PC-3 (cell line): ENCODE data around the gene PPP1R16B. TPM values are rescaled to one million over a fixed set of nuclear protein-coding genes. Genes with fewer than 3 reads are reported as not detected.
"Not testable (repeated sequence)": the region's sequence is repeated elsewhere in the genome, so short reads cannot be mapped to it uniquely, and the experiment has no call there.

Source experiments
- ATAC-seq: fragments of 200-7000 bp; cut with Tn5 transposase; 2 replicates; pipeline ENCODE4 v1.9.1; 2020; ENCODE audit warnings: mild to moderate bottlenecking, moderate library complexity
- BruUV-seq: library from RNA; stranded (reverse); fragments of 400-500 nt; replicated peaks from 2 replicates; lab custom pipeline; 2021; lab: Mats Ljungman, UMichigan
- CTCF ChIA-PET: fragments of 300-600 bp; sonication (Branson Sonifier 250); formaldehyde crosslinking; loops from one replicate; lab custom pipeline; 2022; ENCODE audit warnings: antibody characterized with exemption; lab: Charles Lee
- POLR2A ChIA-PET: fragments of 300-600 bp; sonication (Branson Sonifier 250); formaldehyde crosslinking; loops from one replicate; lab custom pipeline; 2022; ENCODE audit warnings: antibody characterized with exemption; ENCODE audit not compliant: unreplicated experiment; lab: Charles Lee
- DNase-seq: peaks from one replicate; pipeline ENCODE4 v3.0.0-alpha.2; 2015
- H2AFZ ChIP-seq: fragments of 300-600 bp; sonication (generic); 2 replicates; pipeline ENCODE4 v1.6.0; 2016; ENCODE audit warnings: antibody characterized with exemption, low read length
- H3F3A ChIP-seq: fragments of 300-600 bp; sonication (generic); one replicate; pipeline ENCODE4 v1.6.0; 2017; ENCODE audit warnings: antibody characterized with exemption, low read length, control low read depth, mild to moderate bottlenecking; ENCODE audit not compliant: unreplicated experiment
- H3K27ac ChIP-seq: fragments of 300-600 bp; sonication (generic); 2 replicates; pipeline ENCODE4 v1.5.1; 2016; ENCODE audit warnings: mild to moderate bottlenecking, low read length
- H3K27me3 ChIP-seq: fragments of 300-600 bp; sonication (generic); 2 replicates; pipeline ENCODE4 v1.6.1; 2016; ENCODE audit warnings: low read length, mixed read lengths
- H3K36me3 ChIP-seq: fragments of 300-600 bp; sonication (generic); 2 replicates; pipeline ENCODE4 v1.6.1; 2016; ENCODE audit warnings: low read depth, mixed run types, low read length, mixed read lengths
- H3K4me1 ChIP-seq: fragments of 300-600 bp; sonication (generic); 2 replicates; pipeline ENCODE4 v1.5.1; 2016; ENCODE audit warnings: low read length; ENCODE audit not compliant: insufficient read depth
- H3K4me2 ChIP-seq: fragments of 300-600 bp; sonication (generic); 2 replicates; pipeline ENCODE4 v1.6.0; 2016; ENCODE audit warnings: low read length
- H3K4me3 ChIP-seq: fragments of 300-600 bp; sonication (generic); 2 replicates; pipeline ENCODE4 v1.5.1; 2016; ENCODE audit warnings: mild to moderate bottlenecking, low read length, mixed read lengths
- H3K79me2 ChIP-seq: fragments of 300-600 bp; sonication (generic); 2 replicates; pipeline ENCODE4 v1.6.1; 2017; ENCODE audit warnings: low read length, mixed read lengths
- H3K9ac ChIP-seq: fragments of 300-600 bp; sonication (generic); 2 replicates; pipeline ENCODE4 v1.6.0; 2016; ENCODE audit warnings: mild to moderate bottlenecking, low read length
- H3K9me2 ChIP-seq: fragments of 300-600 bp; sonication (generic); replicated peaks from 2 replicates; pipeline ENCODE4 v1.6.1; 2016; ENCODE audit warnings: mixed run types, low read length, mixed read lengths
- H3K9me3 ChIP-seq: fragments of 300-600 bp; sonication (generic); 2 replicates; pipeline ENCODE4 v1.6.1; 2016; ENCODE audit warnings: low read length, mixed read lengths
- H4K20me1 ChIP-seq: fragments of 300-600 bp; sonication (generic); 2 replicates; pipeline ENCODE4 v1.6.1; 2016; ENCODE audit warnings: low read length, mixed read lengths
- EZH2 ChIP-seq: fragments of 300-600 bp; sonication (generic); IDR thresholded peaks from one replicate; pipeline ENCODE4 v1.6.1; 2017; ENCODE audit warnings: antibody characterized with exemption, mild to moderate bottlenecking, low read length; ENCODE audit not compliant: unreplicated experiment
- EZH2phosphoT487 ChIP-seq: fragments of 300-600 bp; sonication (generic); IDR thresholded peaks from 2 replicates; pipeline ENCODE4 v1.6.1; 2018; ENCODE audit warnings: mild to moderate bottlenecking, antibody characterized with exemption, low read length, borderline replicate concordance
- intact Hi-C: fragments of 100-400 bp; cut with micrococcal nuclease; formaldehyde crosslinking; loops from 2 replicates; pipeline ENCODE4 v1.9.0; 2023
- total RNA-seq: library from RNA; depleted of rRNA; stranded (reverse); fragments of >200 nt; gene quantifications from 2 replicates; pipeline ENCODE4 v1.2.3, GENCODE V29; 2014
- TF ChIP-seq, protein P1 (sequence below): fragments of 300-600 bp; sonication (generic); conservative IDR thresholded peaks from 2 replicates; pipeline ENCODE4 v1.5.1; 2017; ENCODE audit warnings: antibody characterized with exemption, low read depth, mild to moderate bottlenecking, low read length

Gene PPP1R16B
- total RNA-seq, 1 experiment from 2014 or later: 0.04 TPM

GRCh38 chr20:38856570-38856969, 51.1 kb downstream of the PPP1R16B start:
- Histone ChIP-seq H2AFZ (no peak overlapping the region), H3K9me2 (no peaks in the 10 kb centered on the region), H3K9ac (no peak overlapping the region), H3K79me2 (no peaks in the 10 kb centered on the region), H3K36me3 (no peaks in the 10 kb centered on the region), H3K27ac (no peak overlapping the region), H3K9me3 (no peaks in the 10 kb centered on the region), H4K20me1 (no peaks in the 10 kb centered on the region), H3K4me1 (no peaks in the 10 kb centered on the region), H3K4me2 (no peak overlapping the region), H3K27me3 (peaks cover 26% of the 10 kb centered on the region; the same call in 1 of the 2 replicates), H3F3A (no peaks in the 10 kb centered on the region), H3K4me3 (no peak overlapping the region)
- ATAC-seq (no peak), DNase-seq (no peak)
- BruUV-seq: no TSS peak
- intact Hi-C loops: no loop called here
- CTCF ChIA-PET: no interaction called here
- TF ChIP-seq, protein P1, sequence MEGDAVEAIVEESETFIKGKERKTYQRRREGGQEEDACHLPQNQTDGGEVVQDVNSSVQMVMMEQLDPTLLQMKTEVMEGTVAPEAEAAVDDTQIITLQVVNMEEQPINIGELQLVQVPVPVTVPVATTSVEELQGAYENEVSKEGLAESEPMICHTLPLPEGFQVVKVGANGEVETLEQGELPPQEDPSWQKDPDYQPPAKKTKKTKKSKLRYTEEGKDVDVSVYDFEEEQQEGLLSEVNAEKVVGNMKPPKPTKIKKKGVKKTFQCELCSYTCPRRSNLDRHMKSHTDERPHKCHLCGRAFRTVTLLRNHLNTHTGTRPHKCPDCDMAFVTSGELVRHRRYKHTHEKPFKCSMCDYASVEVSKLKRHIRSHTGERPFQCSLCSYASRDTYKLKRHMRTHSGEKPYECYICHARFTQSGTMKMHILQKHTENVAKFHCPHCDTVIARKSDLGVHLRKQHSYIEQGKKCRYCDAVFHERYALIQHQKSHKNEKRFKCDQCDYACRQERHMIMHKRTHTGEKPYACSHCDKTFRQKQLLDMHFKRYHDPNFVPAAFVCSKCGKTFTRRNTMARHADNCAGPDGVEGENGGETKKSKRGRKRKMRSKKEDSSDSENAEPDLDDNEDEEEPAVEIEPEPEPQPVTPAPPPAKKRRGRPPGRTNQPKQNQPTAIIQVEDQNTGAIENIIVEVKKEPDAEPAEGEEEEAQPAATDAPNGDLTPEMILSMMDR: no peak
- TF ChIP-seq EZH2phosphoT487 (no peak), EZH2 (no peak)
- POLR2A ChIA-PET: no interaction called here

DNA sequence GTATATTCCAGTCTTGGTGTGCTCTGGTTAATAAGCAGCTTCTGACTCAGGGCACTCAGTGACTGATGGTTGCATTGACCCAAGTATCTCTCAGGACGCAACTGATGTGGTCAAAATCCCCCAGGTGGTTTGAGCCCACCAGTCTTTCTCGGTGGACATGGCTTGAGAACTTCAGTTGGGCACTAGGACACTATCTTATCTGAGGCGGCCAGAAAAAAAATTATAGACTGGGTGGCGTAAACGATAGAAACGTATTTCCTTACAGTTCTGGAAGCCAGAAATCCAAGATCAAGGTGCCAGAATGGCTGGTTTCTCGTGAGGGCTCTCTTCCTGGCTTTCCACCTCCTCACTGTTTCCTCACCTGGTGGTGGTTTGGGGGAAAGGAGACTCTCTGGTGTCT, 52.2 kb downstream of the PPP1R16B start:
- Histone ChIP-seq H4K20me1 (no peaks in the 10 kb centered on the region), H3K27me3 (peaks cover 26% of the 10 kb centered on the region; the same call in 1 of the 2 replicates), H3K9ac (no peak overlapping the region), H3K9me3 (no peaks in the 10 kb centered on the region), H3K4me2 (no peak overlapping the region), H3K4me3 (no peak overlapping the region), H3K9me2 (no peaks in the 10 kb centered on the region), H3K36me3 (no peaks in the 10 kb centered on the region), H2AFZ (no peak overlapping the region), H3F3A (no peaks in the 10 kb centered on the region), H3K27ac (no peak overlapping the region), H3K4me1 (no peaks in the 10 kb centered on the region), H3K79me2 (no peaks in the 10 kb centered on the region)
- ChIA-PET CTCF (no interaction called here), POLR2A (no interaction called here)
- TF ChIP-seq EZH2phosphoT487 (no peak), EZH2 (no peak)
- TF ChIP-seq, protein P1: no peak
- no peak for ATAC-seq
- intact Hi-C loops: no loop called here
- no TSS peak for BruUV-seq
- DNase-seq: no peak

DNA sequence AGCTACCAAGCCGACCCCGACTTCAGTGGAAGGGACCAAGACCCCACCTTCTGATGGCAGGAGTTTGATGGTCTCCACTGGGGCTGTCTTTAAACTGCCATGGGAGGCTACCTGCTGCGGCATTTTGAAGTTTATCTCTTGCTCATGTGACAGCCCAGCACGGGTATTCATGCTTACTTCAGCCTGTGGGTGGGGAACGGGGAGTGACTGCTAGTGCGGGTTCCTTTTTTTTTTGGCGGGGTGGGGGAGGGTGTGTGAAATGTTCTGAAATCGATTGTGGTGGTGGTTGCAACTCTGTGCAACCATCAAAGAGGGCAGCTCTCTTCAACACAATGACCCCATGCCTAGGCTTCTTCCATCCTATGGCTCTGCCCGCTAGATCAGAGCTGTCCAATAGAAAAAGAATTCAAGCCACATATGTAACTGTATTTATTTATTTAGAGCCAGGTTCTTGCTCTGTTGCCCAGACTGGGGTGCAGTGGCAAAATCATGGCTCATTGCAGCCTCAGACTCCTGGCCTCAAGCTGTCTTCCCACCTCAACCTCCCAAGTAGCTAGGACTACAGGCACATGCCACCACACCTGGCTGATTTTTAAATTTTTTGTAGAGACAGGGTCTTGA, 53.7 kb downstream of the PPP1R16B start:
- no peak for ATAC-seq
- ChIA-PET CTCF (no interaction called here), POLR2A (no interaction called here)
- H3K9me2 ChIP-seq: no peaks in the 10 kb centered on the region
- no peaks in the 10 kb centered on the region for H3F3A ChIP-seq
- no peaks in the 10 kb centered on the region for H3K4me1 ChIP-seq
- H3K79me2 ChIP-seq: no peaks in the 10 kb centered on the region
- intact Hi-C loops: no loop called here
- no peaks in the 10 kb centered on the region for H3K9me3 ChIP-seq
- DNase-seq: no peak
- H3K4me3 ChIP-seq: no peak overlapping the region
- no TSS peak for BruUV-seq
- no peak overlapping the region for H2AFZ ChIP-seq
- no peak overlapping the region for H3K4me2 ChIP-seq
- H3K36me3 ChIP-seq: no peaks in the 10 kb centered on the region
- H4K20me1 ChIP-seq: no peaks in the 10 kb centered on the region
- no peak overlapping the region for H3K27ac ChIP-seq
- H3K27me3 ChIP-seq: peaks cover 14% of the 10 kb centered on the region; the same call in 1 of the 2 replicates
- TF ChIP-seq EZH2phosphoT487: no peak
- no peak for TF ChIP-seq EZH2
- TF ChIP-seq, protein P1: no peak
- H3K9ac ChIP-seq: no peak overlapping the region

DNA sequence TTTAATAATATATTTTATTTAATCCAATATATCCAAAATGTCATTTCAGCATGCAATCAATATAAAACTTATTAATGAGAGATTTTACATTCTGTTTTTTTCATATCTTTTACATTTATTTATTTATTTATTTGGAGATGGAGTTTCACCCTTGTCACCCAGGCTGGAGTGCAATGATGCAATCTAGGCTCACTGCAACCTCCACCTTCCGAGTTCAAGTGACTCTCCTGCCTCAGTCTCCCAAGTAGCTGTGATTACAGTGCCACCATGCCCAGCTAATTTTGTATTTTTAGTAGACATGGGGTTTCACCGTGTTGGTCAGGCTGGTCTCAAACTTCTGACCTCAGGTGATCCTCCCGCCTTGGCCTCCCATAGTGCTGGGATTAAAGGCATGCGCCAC, 54.4 kb downstream of the PPP1R16B start:
- H3K27ac ChIP-seq, H3K9ac ChIP-seq, CTCF ChIA-PET, BruUV-seq, H3K9me2 ChIP-seq, ATAC-seq, H3K4me1 ChIP-seq, DNase-seq, H3K9me3 ChIP-seq, H3K79me2 ChIP-seq, H3K4me3 ChIP-seq, H3F3A ChIP-seq, H4K20me1 ChIP-seq, H2AFZ ChIP-seq, POLR2A ChIA-PET, H3K4me2 ChIP-seq, intact Hi-C loops, H3K36me3 ChIP-seq: not testable (repeated sequence)
- H3K27me3 ChIP-seq: peaks cover 12% of the 10 kb centered on the region; the same call in 1 of the 2 replicates
